Measurements from ENCODE around the gene ENTREP3. TPM values are rescaled to one million over a fixed set of nuclear protein-coding genes. Genes with fewer than 3 reads are reported as not detected.
"Not testable (repeated sequence)": the region's sequence is repeated elsewhere in the genome, so short reads cannot be mapped to it uniquely, and the experiment has no call there.

Gene ENTREP3
- total RNA-seq, 1 donor from 2014 or later, result 2.1 TPM

- Histone ChIP-seq H3K27me3 (ENCODE audit: control insufficient read depth in 3 of 3, insufficient read depth in 3 of 3, low read length in 3 of 3) (no peaks in the 10 kb centered on the region), H3K36me3 (ENCODE audit: control insufficient read depth in 3 of 3, insufficient read depth in 3 of 3, low read length in 3 of 3) (peaks cover 14 to 24% (median 15%) of the 10 kb centered on the region in 3 donors), H3K4me1 (ENCODE audit: control insufficient read depth in 3 of 3, insufficient read depth in 3 of 3, low read length in 3 of 3) (peaks cover 21 to 40% (median 35%) of the 10 kb centered on the region in 3 donors), H3K9me3 (ENCODE audit: control insufficient read depth in 3 of 3, low read length in 3 of 3) (no peaks in the 10 kb centered on the region), H3K9ac (ENCODE audit: low read depth in 1 of 3, low read length in 3 of 3) (no peak overlapping the region), H3K27ac (ENCODE audit: low read depth, low read length) (no peak overlapping the region), H3K4me3 (ENCODE audit: low read length in 3 of 3) (peak overlapping the region in 2 of 3 donors; percentile 78 to 89)
These were observed 2.1 kb downstream of the ENTREP3 start for GRCh38 chr1:155253208-155253607.

GRCh38 chr1:155251566-155251965 is 3.7 kb downstream of the ENTREP3 start:
- no peaks in the 10 kb centered on the region for H3K27me3 ChIP-seq (ENCODE audit: control insufficient read depth in 3 of 3, insufficient read depth in 3 of 3, low read length in 3 of 3)
- H3K9me3 ChIP-seq (ENCODE audit: control insufficient read depth in 3 of 3, low read length in 3 of 3), result no peaks in the 10 kb centered on the region
- H3K27ac ChIP-seq (ENCODE audit: low read depth, low read length), result no peak overlapping the region
- peak overlapping the region in 1 of 3 donors; percentile 9 for H3K9ac ChIP-seq (ENCODE audit: low read depth in 1 of 3, low read length in 3 of 3)
- no peak overlapping the region for H3K4me3 ChIP-seq (ENCODE audit: low read length in 3 of 3)
- H3K4me1 ChIP-seq (ENCODE audit: control insufficient read depth in 3 of 3, insufficient read depth in 3 of 3, low read length in 3 of 3), result peaks cover 21 to 38% (median 33%) of the 10 kb centered on the region in 3 donors
- H3K36me3 ChIP-seq (ENCODE audit: control insufficient read depth in 3 of 3, insufficient read depth in 3 of 3, low read length in 3 of 3), result peaks cover 10 to 27% (median 12%) of the 10 kb centered on the region in 3 donors

GRCh38 chr1:155250633-155251449 is 4.4 kb downstream of the ENTREP3 start:
- Histone ChIP-seq H3K27me3 (ENCODE audit: control insufficient read depth in 3 of 3, insufficient read depth in 3 of 3, low read length in 3 of 3) (no peaks in the 10 kb centered on the region), H3K9me3 (ENCODE audit: control insufficient read depth in 3 of 3, low read length in 3 of 3) (no peaks in the 10 kb centered on the region), H3K36me3 (ENCODE audit: control insufficient read depth in 3 of 3, insufficient read depth in 3 of 3, low read length in 3 of 3) (peaks cover 5 to 20% (median 11%) of the 10 kb centered on the region in 3 donors), H3K4me3 (ENCODE audit: low read length in 3 of 3) (peak overlapping the region in 1 of 3 donors; percentile 65), H3K4me1 (ENCODE audit: control insufficient read depth in 3 of 3, insufficient read depth in 3 of 3, low read length in 3 of 3) (peaks cover 18 to 30% (median 25%) of the 10 kb centered on the region in 3 donors), H3K27ac (ENCODE audit: low read depth, low read length) (no peak overlapping the region), H3K9ac (ENCODE audit: low read depth in 1 of 3, low read length in 3 of 3) (peak overlapping the region; percentile 63 to 73 (median 64))

GRCh38 chr1:155250246-155250632 is 5.0 kb downstream of the ENTREP3 start:
- no peaks in the 10 kb centered on the region for H3K27me3 ChIP-seq (ENCODE audit: control insufficient read depth in 3 of 3, insufficient read depth in 3 of 3, low read length in 3 of 3)
- no peaks in the 10 kb centered on the region for H3K9me3 ChIP-seq (ENCODE audit: control insufficient read depth in 3 of 3, low read length in 3 of 3)
- H3K9ac ChIP-seq (ENCODE audit: low read depth in 1 of 3, low read length in 3 of 3), result peak overlapping the region; percentile 63 to 73 (median 64)
- H3K27ac ChIP-seq (ENCODE audit: low read depth, low read length), result no peak overlapping the region
- peak overlapping the region in 1 of 3 donors; percentile 65 for H3K4me3 ChIP-seq (ENCODE audit: low read length in 3 of 3)
- H3K36me3 ChIP-seq (ENCODE audit: control insufficient read depth in 3 of 3, insufficient read depth in 3 of 3, low read length in 3 of 3), result peaks cover 5 to 20% (median 11%) of the 10 kb centered on the region in 3 donors
- H3K4me1 ChIP-seq (ENCODE audit: control insufficient read depth in 3 of 3, insufficient read depth in 3 of 3, low read length in 3 of 3), result peaks cover 15 to 31% (median 21%) of the 10 kb centered on the region in 3 donors

GRCh38 chr1:155247667-155248553 is 7.4 kb downstream of the ENTREP3 start:
- no peak overlapping the region for H3K9ac ChIP-seq (ENCODE audit: low read depth in 1 of 3, low read length in 3 of 3)
- peaks cover 19 to 29% (median 20%) of the 10 kb centered on the region in 3 donors for H3K4me1 ChIP-seq (ENCODE audit: control insufficient read depth in 3 of 3, insufficient read depth in 3 of 3, low read length in 3 of 3)
- no peaks in the 10 kb centered on the region for H3K27me3 ChIP-seq (ENCODE audit: control insufficient read depth in 3 of 3, insufficient read depth in 3 of 3, low read length in 3 of 3)
- H3K9me3 ChIP-seq (ENCODE audit: control insufficient read depth in 3 of 3, low read length in 3 of 3), result no peaks in the 10 kb centered on the region
- peaks cover 5 to 17% (median 11%) of the 10 kb centered on the region in 3 donors for H3K36me3 ChIP-seq (ENCODE audit: control insufficient read depth in 3 of 3, insufficient read depth in 3 of 3, low read length in 3 of 3)
- no peak overlapping the region for H3K4me3 ChIP-seq (ENCODE audit: low read length in 3 of 3)
- no peak overlapping the region for H3K27ac ChIP-seq (ENCODE audit: low read depth, low read length)

GRCh38 chr1:155246796-155247195 is 8.5 kb downstream of the ENTREP3 start:
- not testable (repeated sequence) for H3K27me3 ChIP-seq (ENCODE audit: control insufficient read depth in 3 of 3, insufficient read depth in 3 of 3, low read length in 3 of 3); H3K4me3 ChIP-seq (ENCODE audit: low read length in 3 of 3); H3K27ac ChIP-seq (ENCODE audit: low read depth, low read length); H3K9ac ChIP-seq (ENCODE audit: low read depth in 1 of 3, low read length in 3 of 3); H3K9me3 ChIP-seq (ENCODE audit: control insufficient read depth in 3 of 3, low read length in 3 of 3)
- H3K36me3 ChIP-seq (ENCODE audit: control insufficient read depth in 3 of 3, insufficient read depth in 3 of 3, low read length in 3 of 3), result peaks cover 5 to 17% (median 11%) of the 10 kb centered on the region in 3 donors
- peaks cover 21 to 34% (median 21%) of the 10 kb centered on the region in 3 donors for H3K4me1 ChIP-seq (ENCODE audit: control insufficient read depth in 3 of 3, insufficient read depth in 3 of 3, low read length in 3 of 3)

GRCh38 chr1:155245163-155245524 is 10.1 kb downstream of the ENTREP3 start:
- peak overlapping the region; percentile 82 for H3K27ac ChIP-seq (ENCODE audit: low read depth, low read length)
- H3K4me3 ChIP-seq (ENCODE audit: low read length in 3 of 3), result peak overlapping the region; percentile 73 to 93 (median 86)
- peaks cover 5 to 17% (median 11%) of the 10 kb centered on the region in 3 donors for H3K36me3 ChIP-seq (ENCODE audit: control insufficient read depth in 3 of 3, insufficient read depth in 3 of 3, low read length in 3 of 3)
- H3K27me3 ChIP-seq (ENCODE audit: control insufficient read depth in 3 of 3, insufficient read depth in 3 of 3, low read length in 3 of 3), result no peaks in the 10 kb centered on the region
- no peaks in the 10 kb centered on the region for H3K9me3 ChIP-seq (ENCODE audit: control insufficient read depth in 3 of 3, low read length in 3 of 3)
- peak overlapping the region; percentile 71 to 88 (median 75) for H3K9ac ChIP-seq (ENCODE audit: low read depth in 1 of 3, low read length in 3 of 3)
- H3K4me1 ChIP-seq (ENCODE audit: control insufficient read depth in 3 of 3, insufficient read depth in 3 of 3, low read length in 3 of 3), result peaks cover 22 to 37% (median 22%) of the 10 kb centered on the region in 3 donors

- peak overlapping the region; percentile 73 to 93 (median 86) for H3K4me3 ChIP-seq (ENCODE audit: low read length in 3 of 3)
- peaks cover 22 to 37% (median 22%) of the 10 kb centered on the region in 3 donors for H3K4me1 ChIP-seq (ENCODE audit: control insufficient read depth in 3 of 3, insufficient read depth in 3 of 3, low read length in 3 of 3)
- H3K27ac ChIP-seq (ENCODE audit: low read depth, low read length), result peak overlapping the region; percentile 82
- peak overlapping the region; percentile 75 to 88 (median 84) for H3K9ac ChIP-seq (ENCODE audit: low read depth in 1 of 3, low read length in 3 of 3)
- no peaks in the 10 kb centered on the region for H3K27me3 ChIP-seq (ENCODE audit: control insufficient read depth in 3 of 3, insufficient read depth in 3 of 3, low read length in 3 of 3)
- H3K9me3 ChIP-seq (ENCODE audit: control insufficient read depth in 3 of 3, low read length in 3 of 3), result no peaks in the 10 kb centered on the region
- peaks cover 5 to 17% (median 11%) of the 10 kb centered on the region in 3 donors for H3K36me3 ChIP-seq (ENCODE audit: control insufficient read depth in 3 of 3, insufficient read depth in 3 of 3, low read length in 3 of 3)
These were observed 10.7 kb downstream of the ENTREP3 start for GRCh38 chr1:155244368-155245162.

- H3K9me3 ChIP-seq (ENCODE audit: control insufficient read depth in 3 of 3, low read length in 3 of 3), result no peaks in the 10 kb centered on the region
- no peak overlapping the region for H3K27ac ChIP-seq (ENCODE audit: low read depth, low read length)
- peaks cover 22 to 37% (median 22%) of the 10 kb centered on the region in 3 donors for H3K4me1 ChIP-seq (ENCODE audit: control insufficient read depth in 3 of 3, insufficient read depth in 3 of 3, low read length in 3 of 3)
- H3K4me3 ChIP-seq (ENCODE audit: low read length in 3 of 3), result peak overlapping the region in 2 of 3 donors; percentile 86 to 93
- peak overlapping the region in 2 of 3 donors; percentile 75 to 88 for H3K9ac ChIP-seq (ENCODE audit: low read depth in 1 of 3, low read length in 3 of 3)
- H3K27me3 ChIP-seq (ENCODE audit: control insufficient read depth in 3 of 3, insufficient read depth in 3 of 3, low read length in 3 of 3), result no peaks in the 10 kb centered on the region
- H3K36me3 ChIP-seq (ENCODE audit: control insufficient read depth in 3 of 3, insufficient read depth in 3 of 3, low read length in 3 of 3), result peaks cover 5 to 10% (median 9%) of the 10 kb centered on the region in 3 donors
These were observed 12.4 kb downstream of the ENTREP3 start for GRCh38 chr1:155242805-155243358.

All from skeletal muscle tissue (tissue), 4 donors.